ENCODE measurements around the gene CCDC183.

CCDC183 gene

GRCh38 chr9:136825295-136826187 lies 29.4 kb downstream of the CCDC183 start:
- H3K4me3 ChIP-seq = no peak overlapping the region
- no peak for TF ChIP-seq CTCF (IDR thresholded peaks at IDR 0.05)
- DNase-seq (ENCODE audit: low spot score) = no peak
- no peak overlapping the region for H3K27ac ChIP-seq

GRCh38 chr9:136826188-136826541 lies 30.0 kb downstream of the CCDC183 start:
- Histone ChIP-seq H3K4me3 (no peak overlapping the region), H3K27ac (no peak overlapping the region)
- TF ChIP-seq CTCF (IDR thresholded peaks at IDR 0.05) = no peak
- DNase-seq (ENCODE audit: low spot score) = no peak

- no peak for DNase-seq (ENCODE audit: low spot score)
- Histone ChIP-seq H3K27ac (no peak overlapping the region), H3K4me3 (no peak overlapping the region)
- no peak for TF ChIP-seq CTCF (IDR thresholded peaks at IDR 0.05)
These were observed 30.8 kb downstream of the CCDC183 start for GRCh38 chr9:136826703-136827582.

- Histone ChIP-seq H3K4me3 (no peak overlapping the region), H3K27ac (no peak overlapping the region)
- DNase-seq (ENCODE audit: low spot score) = no peak
- TF ChIP-seq CTCF (IDR thresholded peaks at IDR 0.05) = no peak
These were observed 31.8 kb downstream of the CCDC183 start for GRCh38 chr9:136827794-136828473.

- no peak overlapping the region for H3K4me3 ChIP-seq
- H3K27ac ChIP-seq = no peak overlapping the region
- no peak for DNase-seq (ENCODE audit: low spot score)
- no peak for TF ChIP-seq CTCF (IDR thresholded peaks at IDR 0.05)
These were observed 32.5 kb downstream of the CCDC183 start for GRCh38 chr9:136828474-136829140.

- no peak overlapping the region for H3K27ac ChIP-seq
- H3K4me3 ChIP-seq = no peak overlapping the region
- TF ChIP-seq CTCF (IDR thresholded peaks at IDR 0.05) = no peak
- no peak for DNase-seq (ENCODE audit: low spot score)
These were observed 33.3 kb downstream of the CCDC183 start for GRCh38 chr9:136829412-136829811.

All from coronary artery (tissue), 2 donors.